ENCODE measurements around the gene SEMA6A.

The SEMA6A gene

GRCh38 chr5:116488356-116489041, 86.1 kb downstream of the SEMA6A start:
- no peak for DNase-seq

- no peak for DNase-seq
Measured at GRCh38 chr5:116487045-116487444, 87.6 kb downstream of the SEMA6A start.

GRCh38 chr5:116486588-116486987, 88.0 kb downstream of the SEMA6A start:
- DNase-seq = no peak

- DNase-seq = no peak
Measured at GRCh38 chr5:116484645-116485044, 90.0 kb downstream of the SEMA6A start.

- DNase-seq = no peak
Measured at GRCh38 chr5:116482394-116482793, 92.2 kb downstream of the SEMA6A start.

GRCh38 chr5:116480894-116481510, 93.6 kb downstream of the SEMA6A start:
- no peak for DNase-seq

GRCh38 chr5:116479776-116480675, 94.6 kb downstream of the SEMA6A start:
- no peak for DNase-seq

GRCh38 chr5:116478491-116478890, 96.1 kb downstream of the SEMA6A start:
- no peak for DNase-seq

- no peak for DNase-seq
Measured at GRCh38 chr5:116476897-116477537, 97.6 kb downstream of the SEMA6A start.

GRCh38 chr5:116475338-116475737, 99.3 kb downstream of the SEMA6A start:
- DNase-seq = no peak

GRCh38 chr5:116473706-116474105, 100.9 kb downstream of the SEMA6A start:
- DNase-seq = no peak

GRCh38 chr5:116472274-116472673, 102.3 kb downstream of the SEMA6A start:
- no peak for DNase-seq

GRCh38 chr5:116469631-116470030, 105.0 kb downstream of the SEMA6A start:
- no peak for DNase-seq

GRCh38 chr5:116468583-116468982, 106.0 kb downstream of the SEMA6A start:
- no peak for DNase-seq

- no peak for DNase-seq
Measured at GRCh38 chr5:116467465-116467843, 107.2 kb downstream of the SEMA6A start.

GRCh38 chr5:116466727-116467464, 107.7 kb downstream of the SEMA6A start:
- no peak for DNase-seq

GRCh38 chr5:116465411-116465810, 109.2 kb downstream of the SEMA6A start:
- DNase-seq = no peak

GRCh38 chr5:116464144-116464708, 110.4 kb downstream of the SEMA6A start:
- no peak for DNase-seq

GRCh38 chr5:116462500-116462899, 112.1 kb downstream of the SEMA6A start:
- no peak for DNase-seq

- no peak for DNase-seq
Measured at GRCh38 chr5:116459301-116459700, 115.3 kb downstream of the SEMA6A start.

- DNase-seq = no peak
Measured at GRCh38 chr5:116457062-116457461, 117.6 kb downstream of the SEMA6A start.

GRCh38 chr5:116456036-116456435, 118.6 kb downstream of the SEMA6A start:
- no peak for DNase-seq

Data from CD4-positive, alpha-beta T cell treated with Interleukin-17A for 4 hours (primary cell).